HG03520 (cell line): ENCODE data around the gene ATF4.
"Not testable (repeated sequence)": the region's sequence is repeated elsewhere in the genome, so short reads cannot be mapped to it uniquely, and the experiment has no call there.

Experiments
- ATAC-seq: cut with Tn5 transposase; IDR thresholded peaks from one replicate; pipeline ENCODE4 v1.9.1; 2021; ENCODE audit warnings: mild to moderate bottlenecking, moderate library complexity; ENCODE audit not compliant: unreplicated experiment

The ATF4 gene

GRCh38 chr22:39510529-39511149 is 9.7 kb upstream of the ATF4 start:
- ATAC-seq, result no peak

- no peak for ATAC-seq
These were observed 9.1 kb upstream of the ATF4 start for GRCh38 chr22:39511226-39511625.

- no peak for ATAC-seq
These were observed 8.3 kb upstream of the ATF4 start for GRCh38 chr22:39512026-39512425.

DNA sequence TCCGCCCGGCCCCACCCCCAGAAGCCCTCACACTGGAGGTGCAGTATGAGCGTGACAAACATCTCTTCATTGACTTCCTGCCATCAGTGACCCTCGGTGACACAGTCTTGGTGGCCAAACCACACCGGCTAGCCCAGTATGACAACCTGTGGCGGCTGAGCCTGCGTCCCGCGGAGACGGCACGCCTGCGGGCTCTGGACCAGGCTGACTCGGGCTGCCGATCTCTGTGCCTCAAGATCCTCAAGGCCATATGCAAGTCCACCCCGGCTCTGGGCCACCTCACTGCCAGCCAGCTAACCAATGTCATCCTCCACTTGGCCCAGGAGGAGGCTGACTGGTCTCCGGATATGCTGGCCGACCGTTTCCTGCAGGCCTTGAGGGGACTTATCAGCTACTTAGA is 6.6 kb upstream of the ATF4 start:
- no peak for ATAC-seq

DNA sequence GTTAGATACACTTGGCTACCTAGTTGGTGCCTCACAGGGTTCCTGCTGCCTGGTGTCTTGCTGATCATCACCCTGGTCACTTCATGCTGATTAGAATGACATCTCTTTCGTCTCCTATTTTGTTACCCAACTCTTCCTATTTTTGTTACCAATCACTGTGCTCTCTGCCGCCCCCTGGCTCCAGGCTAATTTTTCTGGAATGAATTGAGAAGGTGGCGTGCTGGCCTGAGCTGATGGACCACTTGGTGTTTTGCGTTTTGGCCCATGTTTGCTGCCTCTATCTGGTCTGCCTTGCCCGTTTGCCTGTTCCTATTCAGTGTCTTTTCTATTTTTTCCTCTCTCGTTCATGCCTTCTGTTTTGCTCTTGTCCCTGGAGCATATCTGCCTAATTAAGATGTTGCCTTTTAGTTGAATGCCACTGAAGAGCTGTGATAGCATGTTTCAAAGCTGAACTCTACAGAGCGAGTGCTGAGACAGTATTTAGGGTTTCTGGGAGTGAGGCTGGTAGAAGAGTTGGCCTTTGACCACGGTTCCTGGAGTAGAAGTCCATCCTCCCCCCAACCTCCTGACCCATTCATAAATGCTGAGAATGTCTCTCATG is 5.9 kb upstream of the ATF4 start:
- no peak for ATAC-seq

GRCh38 chr22:39515266-39516050 is 4.9 kb upstream of the ATF4 start:
- ATAC-seq, result no peak

GRCh38 chr22:39517470-39517869 is 2.9 kb upstream of the ATF4 start:
- no peak for ATAC-seq

DNA sequence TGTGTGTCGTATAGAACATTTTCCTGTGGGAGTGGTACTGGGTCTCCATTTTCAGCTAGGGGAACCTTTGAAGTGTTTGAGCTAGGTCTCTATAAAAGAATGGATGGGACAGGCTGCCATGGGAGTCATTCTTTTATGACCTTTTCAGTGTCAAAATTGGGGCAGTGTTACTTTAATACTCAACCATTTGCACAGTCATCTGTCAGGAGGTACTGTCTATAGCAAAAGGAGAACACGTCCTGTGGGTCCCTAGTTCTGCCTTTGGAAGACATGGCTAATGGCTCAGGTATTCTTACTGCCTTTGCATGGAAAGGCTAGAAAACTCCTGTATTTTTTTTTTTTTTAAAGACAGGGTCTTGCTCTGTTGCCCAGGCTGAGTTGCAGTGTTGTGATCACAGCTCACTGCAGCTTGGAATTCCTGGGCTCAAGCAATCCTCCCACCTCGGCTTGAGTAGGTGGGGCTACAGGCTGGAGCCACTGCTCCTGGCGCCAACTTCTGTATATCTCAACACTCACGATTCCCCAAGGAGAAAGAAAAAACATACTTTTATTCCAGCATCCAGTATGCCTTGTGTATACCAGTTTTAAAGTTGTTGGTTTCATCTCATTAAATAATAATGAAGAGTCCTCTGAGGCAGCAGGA is 2.1 kb upstream of the ATF4 start:
- ATAC-seq, result no peak

GRCh38 chr22:39518996-39519680 is 1.2 kb upstream of the ATF4 start:
- ATAC-seq, result no peak

- ATAC-seq, result peak; percentile 73
These were observed 609 bp upstream of the ATF4 start for GRCh38 chr22:39519681-39520225.

DNA sequence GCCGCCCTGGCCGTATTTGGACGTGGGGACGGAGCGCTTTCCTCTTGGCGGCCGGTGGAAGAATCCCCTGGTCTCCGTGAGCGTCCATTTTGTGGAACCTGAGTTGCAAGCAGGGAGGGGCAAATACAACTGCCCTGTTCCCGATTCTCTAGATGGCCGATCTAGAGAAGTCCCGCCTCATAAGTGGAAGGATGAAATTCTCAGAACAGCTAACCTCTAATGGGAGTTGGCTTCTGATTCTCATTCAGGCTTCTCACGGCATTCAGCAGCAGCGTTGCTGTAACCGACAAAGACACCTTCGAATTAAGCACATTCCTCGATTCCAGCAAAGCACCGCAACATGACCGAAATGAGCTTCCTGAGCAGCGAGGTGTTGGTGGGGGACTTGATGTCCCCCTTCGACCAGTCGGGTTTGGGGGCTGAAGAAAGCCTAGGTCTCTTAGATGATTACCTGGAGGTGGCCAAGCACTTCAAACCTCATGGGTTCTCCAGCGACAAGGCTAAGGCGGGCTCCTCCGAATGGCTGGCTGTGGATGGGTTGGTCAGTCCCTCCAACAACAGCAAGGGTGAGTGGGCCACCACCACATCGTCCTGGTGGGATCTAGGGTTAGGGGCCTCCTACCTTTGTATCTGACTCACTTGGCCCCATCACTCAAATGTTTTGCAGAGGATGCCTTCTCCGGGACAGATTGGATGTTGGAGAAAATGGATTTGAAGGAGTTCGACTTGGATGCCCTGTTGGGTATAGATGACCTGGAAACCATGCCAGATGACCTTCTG is 934 bp downstream of the ATF4 start:
- ATAC-seq, result not testable (repeated sequence)

GRCh38 chr22:39522091-39522490 is 1.7 kb downstream of the ATF4 start:
- not testable (repeated sequence) for ATAC-seq

GRCh38 chr22:39522567-39523300 is 2.4 kb downstream of the ATF4 start:
- ATAC-seq, result no peak

- ATAC-seq, result no peak
These were observed 3.9 kb downstream of the ATF4 start for GRCh38 chr22:39524089-39524752.

DNA sequence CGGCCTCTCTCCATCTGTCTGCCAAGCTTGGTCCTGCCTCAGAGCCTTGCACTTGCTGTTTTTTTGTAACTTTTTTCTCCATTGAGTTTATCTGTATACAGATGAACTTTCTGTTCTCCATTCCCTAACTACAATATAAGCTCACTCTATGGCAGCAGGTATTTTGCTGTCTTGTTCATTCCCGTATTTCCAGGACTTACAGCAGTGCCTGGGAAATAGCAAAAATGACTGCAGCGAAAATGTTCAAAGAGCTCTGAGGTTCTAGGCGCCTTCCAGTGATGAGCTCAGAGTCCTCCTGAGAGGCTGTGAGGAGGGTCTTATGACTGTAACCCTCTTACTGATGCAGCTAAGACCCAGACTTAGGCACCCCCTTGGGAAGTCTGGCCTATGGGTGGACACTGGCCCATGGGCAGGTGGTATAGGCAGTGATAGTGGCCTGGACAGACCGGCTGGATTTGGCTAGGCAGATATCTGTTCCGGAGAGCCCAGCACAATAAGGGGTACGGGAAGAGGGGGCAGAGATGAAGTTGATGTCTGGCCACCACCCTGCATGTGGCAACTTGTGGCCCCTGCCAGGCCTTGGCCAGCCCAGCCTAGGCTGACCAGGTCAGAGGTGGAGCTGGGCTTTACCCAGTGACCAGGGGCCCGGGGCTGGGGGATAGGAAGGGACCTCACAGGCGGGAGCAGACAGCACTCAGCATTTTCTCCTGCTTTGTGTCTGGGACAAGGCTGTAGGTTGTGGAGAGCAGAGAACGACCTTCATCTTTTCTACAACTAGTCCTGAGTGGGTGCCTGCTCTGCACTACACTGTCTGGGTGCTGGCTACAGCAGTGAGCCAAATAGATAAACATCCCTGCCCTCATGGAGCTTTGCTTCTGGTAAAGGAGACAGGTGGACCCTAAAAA is 4.6 kb downstream of the ATF4 start:
- ATAC-seq, result no peak

GRCh38 chr22:39525658-39525975 is 5.3 kb downstream of the ATF4 start:
- no peak for ATAC-seq

GRCh38 chr22:39526736-39527171 is 6.4 kb downstream of the ATF4 start:
- no peak for ATAC-seq

GRCh38 chr22:39527481-39527961 is 7.2 kb downstream of the ATF4 start:
- ATAC-seq, result no peak
